ENCODE data around the gene IPO9.

Gene IPO9

GRCh38 chr1:201828820-201829774 is at the start of gene IPO9:
IPO9 (plus strand) TSS chr1:201829157; CDS start chr1:201829210, 53 bp downstream.
- DNase-seq (ENCODE audit: low read depth, low spot score) = peak; percentile 97

- peak; percentile 58 for DNase-seq (ENCODE audit: low read depth, low spot score)
Measured at GRCh38 chr1:201779351-201779880, 49.5 kb upstream of the IPO9 start.

DNA sequence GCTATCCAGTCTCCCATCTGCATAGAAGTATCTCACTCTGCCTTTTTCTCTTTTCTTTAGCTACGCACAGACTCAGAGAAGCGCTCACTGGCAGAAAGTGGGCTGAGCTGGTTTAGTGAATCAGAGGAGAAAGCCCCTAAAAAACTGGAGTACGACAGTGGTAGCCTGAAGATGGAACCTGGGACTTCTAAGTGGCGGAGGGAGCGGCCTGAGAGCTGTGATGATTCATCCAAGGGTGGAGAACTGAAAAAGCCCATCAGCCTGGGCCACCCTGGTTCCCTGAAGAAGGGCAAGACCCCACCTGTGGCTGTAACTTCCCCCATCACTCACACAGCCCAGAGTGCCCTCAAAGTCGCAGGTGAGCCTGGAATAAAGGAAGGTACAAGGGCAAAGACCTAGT is 48.0 kb upstream of the IPO9 start:
- no peak for DNase-seq (ENCODE audit: low read depth, low spot score)

DNA sequence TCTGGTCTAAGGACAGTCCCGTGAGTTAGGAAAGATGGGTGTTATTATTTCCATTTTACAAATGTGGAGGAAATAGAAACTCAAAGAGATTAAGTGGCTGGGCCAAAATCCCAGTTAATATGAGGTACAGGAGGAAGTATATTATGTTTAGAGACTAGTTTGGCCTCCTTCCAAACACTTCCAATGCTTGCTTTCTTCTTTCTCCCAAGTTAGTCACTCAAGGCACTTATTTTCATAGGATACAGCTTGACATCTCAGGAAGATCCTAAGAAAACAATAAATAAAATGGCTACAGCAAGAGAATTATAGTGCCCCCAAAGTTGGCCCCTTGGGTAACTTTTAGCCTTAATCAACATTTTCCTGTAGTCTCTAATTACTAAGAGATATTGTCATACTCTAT is 47.5 kb upstream of the IPO9 start:
- DNase-seq (ENCODE audit: low read depth, low spot score) = no peak

GRCh38 chr1:201782353-201782752 is 46.6 kb upstream of the IPO9 start:
- no peak for DNase-seq (ENCODE audit: low read depth, low spot score)

- no peak for DNase-seq (ENCODE audit: low read depth, low spot score)
Measured at GRCh38 chr1:201783058-201783457, 45.9 kb upstream of the IPO9 start.

GRCh38 chr1:201783572-201783971 is 45.4 kb upstream of the IPO9 start:
- DNase-seq (ENCODE audit: low read depth, low spot score) = no peak

DNA sequence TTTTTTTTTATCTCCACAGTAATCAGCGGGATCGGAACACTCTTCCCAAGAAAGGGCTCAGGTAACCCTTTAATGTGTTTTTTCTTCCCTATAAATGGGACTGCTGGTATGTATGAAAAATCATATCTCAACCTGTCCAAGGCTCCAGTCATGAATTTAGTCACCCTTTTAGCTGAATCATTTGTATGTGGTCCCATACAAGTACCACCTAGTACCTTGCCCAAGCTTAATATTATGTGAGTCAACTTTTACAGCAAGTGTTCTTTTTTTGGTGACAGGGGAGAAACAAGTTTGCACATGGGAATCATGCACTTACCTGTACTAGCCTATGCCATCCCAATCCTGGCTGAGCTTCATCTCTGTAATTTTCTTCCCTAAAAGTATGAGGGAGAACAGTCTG is 43.7 kb upstream of the IPO9 start:
- no peak for DNase-seq (ENCODE audit: low read depth, low spot score)

GRCh38 chr1:201786824-201787223 is 42.1 kb upstream of the IPO9 start:
- no peak for DNase-seq (ENCODE audit: low read depth, low spot score)

DNA sequence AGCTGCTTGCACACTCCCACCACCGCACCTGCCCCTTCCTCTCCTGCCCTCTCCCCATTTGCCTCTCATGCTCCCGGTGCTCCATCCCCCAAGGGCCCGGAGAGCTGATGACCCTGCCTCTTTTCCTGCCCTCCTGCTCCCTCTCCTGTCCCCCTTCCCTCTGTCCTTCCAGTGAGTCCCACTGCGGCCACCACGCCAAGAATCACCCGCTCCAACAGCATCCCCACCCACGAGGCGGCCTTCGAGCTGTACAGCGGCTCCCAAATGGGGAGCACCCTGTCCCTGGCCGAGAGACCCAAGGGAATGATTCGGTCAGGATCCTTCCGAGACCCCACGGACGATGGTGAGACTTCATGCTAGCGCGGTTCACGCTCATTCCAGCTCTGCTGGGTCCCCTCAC is 40.7 kb upstream of the IPO9 start:
- DNase-seq (ENCODE audit: low read depth, low spot score) = no peak

DNA sequence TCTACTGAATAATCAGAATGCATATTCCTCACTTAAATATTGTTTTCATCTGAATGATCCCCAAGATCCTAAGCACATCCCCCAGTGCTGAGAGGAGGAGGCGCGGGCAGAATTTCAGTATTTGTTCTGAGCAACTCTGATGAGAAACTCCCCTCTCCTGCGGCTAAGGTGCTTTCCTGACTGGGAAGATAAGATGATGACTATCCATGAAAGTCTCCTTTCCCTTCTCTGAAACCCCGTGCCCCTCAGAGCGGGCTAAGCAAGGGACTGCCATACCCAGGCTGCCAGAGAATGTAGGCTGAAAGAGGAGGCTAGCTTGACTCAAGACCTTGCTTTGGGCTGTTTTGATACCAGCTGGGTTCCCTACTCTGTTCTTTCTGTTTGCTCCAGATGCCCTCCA is 39.7 kb upstream of the IPO9 start:
- no peak for DNase-seq (ENCODE audit: low read depth, low spot score)

- DNase-seq (ENCODE audit: low read depth, low spot score) = no peak
Measured at GRCh38 chr1:201790261-201790660, 38.7 kb upstream of the IPO9 start.

DNA sequence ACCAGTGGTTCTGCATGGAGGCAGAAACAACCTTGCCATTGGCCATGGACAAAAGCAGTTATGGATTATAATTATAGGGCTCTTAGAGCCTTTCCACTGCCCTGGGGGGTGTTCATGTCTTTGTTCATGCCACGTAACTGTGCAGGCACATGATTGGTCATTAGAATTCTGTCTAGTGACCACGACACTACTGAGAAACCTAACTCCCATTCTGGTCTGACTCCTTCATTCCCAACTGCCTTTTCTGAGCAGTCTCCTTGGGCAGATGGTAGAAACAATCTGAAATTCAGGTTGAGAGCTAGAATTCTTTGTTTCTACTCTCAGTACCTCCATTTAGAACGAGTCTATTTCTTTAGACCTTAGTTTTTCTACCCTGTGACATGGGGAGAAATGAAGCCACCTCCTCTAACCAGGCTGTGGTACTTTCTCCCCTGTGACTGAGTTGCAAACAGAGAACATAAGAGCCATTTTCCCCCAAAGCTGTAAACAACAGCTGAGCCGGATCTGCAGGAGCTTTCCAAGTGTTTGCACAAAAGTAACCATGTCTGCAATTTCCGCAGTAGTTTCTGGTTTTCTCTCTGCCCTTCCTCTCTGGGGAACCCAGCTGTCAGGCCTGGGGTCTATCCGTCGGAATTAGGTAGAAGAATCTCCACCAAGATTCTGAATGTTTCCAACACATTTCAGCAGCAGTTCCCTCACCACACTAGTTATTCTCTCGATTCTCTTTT is 37.7 kb upstream of the IPO9 start:
- no peak for DNase-seq (ENCODE audit: low read depth, low spot score)

- DNase-seq (ENCODE audit: low read depth, low spot score) = no peak
Measured at GRCh38 chr1:201791779-201792173, 37.2 kb upstream of the IPO9 start.

- peak; percentile 91 for DNase-seq (ENCODE audit: low read depth, low spot score)
Measured at GRCh38 chr1:201792534-201793305, 36.2 kb upstream of the IPO9 start.

DNA sequence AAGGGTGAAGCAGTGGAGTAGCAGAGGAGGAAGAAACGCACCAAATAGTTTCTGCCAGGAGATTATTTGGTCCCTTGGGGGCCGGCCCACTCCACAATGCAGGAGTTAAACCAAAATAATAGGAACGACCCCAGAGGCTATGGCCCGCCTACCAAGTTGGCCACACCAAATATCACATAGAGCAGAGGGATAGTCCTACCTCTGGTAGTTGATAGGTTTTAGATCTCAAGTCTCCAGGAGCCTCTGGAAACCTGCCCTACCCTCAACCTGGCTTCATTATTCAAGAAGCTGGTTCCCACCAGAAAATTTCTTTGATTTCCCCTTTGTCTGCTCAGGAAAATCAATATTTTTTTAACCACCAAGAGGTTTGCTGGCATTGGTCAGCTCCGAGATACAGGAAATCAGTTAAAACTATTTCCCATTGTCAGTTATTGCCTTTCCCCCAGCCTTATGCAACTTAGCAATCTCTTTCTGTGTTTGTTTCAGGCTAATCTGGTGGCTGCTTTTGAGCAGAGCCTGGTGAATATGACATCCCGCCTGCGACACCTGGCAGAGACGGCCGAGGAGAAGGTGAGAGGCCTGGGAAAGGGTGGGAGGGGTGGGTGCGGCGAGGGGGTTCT is 35.5 kb upstream of the IPO9 start:
- no peak for DNase-seq (ENCODE audit: low read depth, low spot score)

DNA sequence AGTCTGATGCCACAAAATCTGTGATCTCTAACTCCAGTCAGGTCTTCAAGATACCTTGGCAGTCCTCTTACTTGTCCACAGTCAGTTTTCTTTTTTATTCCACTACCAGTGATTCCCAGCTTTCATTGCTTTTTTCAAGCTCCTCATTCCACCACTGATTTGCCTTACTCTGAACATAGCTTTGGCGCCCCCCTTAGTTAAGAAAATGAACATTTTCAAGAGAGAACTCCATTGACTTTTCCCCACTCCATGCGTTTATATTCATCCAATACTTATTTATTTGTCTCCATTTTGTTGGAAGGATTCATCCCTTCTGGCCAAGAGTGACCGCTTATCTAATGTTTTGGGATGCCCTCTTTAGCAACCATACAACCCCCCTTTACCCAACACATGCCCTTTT is 33.9 kb upstream of the IPO9 start:
- DNase-seq (ENCODE audit: low read depth, low spot score) = no peak

DNA sequence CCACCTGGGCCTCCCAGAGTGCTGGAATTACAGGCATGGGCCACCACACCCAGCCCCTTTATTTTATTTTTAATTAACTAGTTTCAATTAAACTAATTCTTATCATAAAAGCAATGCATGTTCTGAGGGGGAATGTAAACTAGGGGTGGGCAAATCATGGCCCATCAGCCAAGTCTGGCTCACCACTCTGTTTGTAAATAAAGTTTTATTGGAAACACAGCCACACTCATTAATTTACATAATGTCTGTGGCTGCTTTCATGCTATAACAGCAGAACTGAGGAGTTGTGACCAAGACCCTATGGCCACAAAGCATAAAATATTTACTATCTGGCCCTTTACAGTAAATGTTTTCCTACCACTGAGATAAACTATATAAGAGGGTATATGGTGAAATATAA is 28.7 kb upstream of the IPO9 start:
- no peak for DNase-seq (ENCODE audit: low read depth, low spot score)

- DNase-seq (ENCODE audit: low read depth, low spot score) = no peak
Measured at GRCh38 chr1:201806801-201807200, 22.2 kb upstream of the IPO9 start.

DNA sequence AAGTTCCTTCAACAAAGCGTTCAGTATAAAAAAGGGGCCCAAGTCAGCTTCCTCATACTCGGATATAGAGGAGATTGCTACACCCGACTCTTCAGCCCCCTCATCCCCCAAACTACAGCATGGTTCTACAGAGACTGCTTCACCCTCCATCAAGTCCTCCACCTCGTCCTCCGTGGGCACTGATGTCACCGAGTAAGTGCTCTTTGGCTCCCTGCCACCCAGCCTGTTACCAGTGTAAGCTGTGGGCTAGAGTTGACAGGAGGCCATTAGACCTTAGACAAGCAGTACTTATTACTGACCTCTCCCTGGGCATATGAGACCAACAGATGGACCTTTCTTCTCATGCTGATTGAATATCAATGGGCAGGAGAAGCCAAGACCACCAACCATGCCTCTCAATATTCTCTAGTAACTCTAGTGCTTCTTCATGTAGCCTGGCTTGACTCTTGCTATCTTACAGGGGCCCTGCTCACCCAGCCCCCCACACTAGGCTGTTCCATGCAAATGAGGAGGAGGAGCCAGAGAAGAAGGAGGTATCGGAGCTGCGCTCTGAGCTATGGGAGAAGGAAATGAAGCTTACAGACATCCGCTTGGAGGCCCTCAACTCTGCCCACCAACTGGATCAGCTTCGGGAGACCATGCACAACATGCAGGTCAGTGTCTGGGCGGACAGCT is 20.9 kb upstream of the IPO9 start:
- DNase-seq (ENCODE audit: low read depth, low spot score) = no peak

DNA sequence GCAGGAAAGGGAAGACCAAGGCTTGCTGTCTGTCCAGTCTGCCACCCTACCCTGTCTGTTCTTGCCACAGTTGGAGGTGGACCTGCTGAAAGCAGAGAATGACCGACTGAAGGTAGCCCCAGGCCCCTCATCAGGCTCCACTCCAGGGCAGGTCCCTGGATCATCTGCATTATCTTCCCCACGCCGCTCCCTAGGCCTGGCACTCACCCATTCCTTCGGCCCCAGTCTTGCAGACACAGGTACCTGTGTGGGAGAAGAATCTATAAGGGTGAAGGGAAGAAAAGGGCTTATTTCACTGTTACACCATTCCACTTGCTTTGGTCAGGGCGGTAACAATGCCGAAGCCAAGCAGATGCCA is 20.3 kb upstream of the IPO9 start:
- DNase-seq (ENCODE audit: low read depth, low spot score) = no peak

All from ELF-1 (cell line).